T-cell (primary cell): Measurements from ENCODE around the gene FSTL4. TPM values are rescaled to one million over a fixed set of nuclear protein-coding genes. Genes with fewer than 3 reads are reported as not detected.

ENCODE experiments used
- ATAC-seq, 4 experiments: fragments of 200-7000 bp in 3 of 4; fragments of 150-1000 bp in 1 of 4; cut with Tn5 transposase; replicated peaks in 1 of 4; 1 replicate in 3 of 4; 2 replicates in 1 of 4; pipeline ENCODE4 v1.10.0; 2021; ENCODE audit warnings: moderate library complexity in 3 of 4, mild to moderate bottlenecking in 2 of 4, moderate number of reproducible peaks in 1 of 4
- CTCF ChIA-PET, 2 donors: fragments of 300-600 bp; sonication (Branson Sonifier 250); formaldehyde crosslinking; loops; one replicate each; lab custom pipeline; 2022; ENCODE audit warnings: antibody characterized with exemption in 2 of 2; lab: Charles Lee
- POLR2A ChIA-PET, 2 donors: fragments of 300-600 bp; sonication (Branson Sonifier 250); formaldehyde crosslinking; loops; one replicate each; lab custom pipeline; 2022; ENCODE audit warnings: antibody characterized with exemption in 2 of 2; lab: Charles Lee
- DNase-seq, 35 experiments: peaks; one replicate each; pipeline versions ENCODE4 v3.0.0 to v3.0.0-alpha.2; 2013 to 2023
- H3K27ac ChIP-seq: one replicate; pipeline ENCODE4 v1.5.1; 2013; ENCODE audit warnings: low read length
- H3K27me3 ChIP-seq, 2 experiments: replicated peaks in 1 of 2; 1 replicate in 1 of 2; 2 replicates in 1 of 2; pipeline versions ENCODE4 v1.6.1 to v1.7.0; 2013; ENCODE audit warnings: low read length in 1 of 2, mixed read lengths in 1 of 2; ENCODE audit not compliant: control insufficient read depth in 2 of 2, insufficient read depth in 2 of 2; ENCODE audit errors: extremely low read depth in 1 of 2
- H3K36me3 ChIP-seq, 2 donors: 1 replicate in 1 of 2; 2 replicates in 1 of 2; pipeline versions ENCODE4 v1.6.1 to v1.7.0; 2013; ENCODE audit warnings: low read length in 1 of 2; ENCODE audit not compliant: control insufficient read depth in 2 of 2, insufficient read depth in 1 of 2; ENCODE audit errors: extremely low read depth in 1 of 2
- H3K4me1 ChIP-seq, 2 experiments: 1 replicate in 1 of 2; 2 replicates in 1 of 2; pipeline versions ENCODE4 v1.6.1 to v1.7.0; 2013; ENCODE audit warnings: low read length in 2 of 2, mixed read lengths in 1 of 2; ENCODE audit not compliant: insufficient read depth in 2 of 2, control insufficient read depth in 1 of 2; ENCODE audit errors: extremely low read depth in 1 of 2
- H3K4me3 ChIP-seq, 2 donors: 1 replicate in 1 of 2; 2 replicates in 1 of 2; pipeline versions ENCODE4 v1.5.1 to v1.7.0; 2013; ENCODE audit warnings: mild to moderate bottlenecking in 2 of 2, low read length in 1 of 2, moderate library complexity in 1 of 2; ENCODE audit not compliant: control insufficient read depth in 1 of 2; ENCODE audit errors: extremely low read depth in 1 of 2
- H3K9me3 ChIP-seq: 2 replicates; pipeline ENCODE4 v1.7.0; 2013
- H3K27ac Mint-ChIP-seq, 2 donors: one replicate each; pipeline ENCODE4 v1.8.0; 2020 to 2021; ENCODE audit warnings: mild to moderate bottlenecking in 2 of 2, mixed read lengths in 2 of 2
- H3K27me3 Mint-ChIP-seq, 2 donors: one replicate each; pipeline ENCODE4 v1.8.0; 2021 to 2022; ENCODE audit warnings: mixed read lengths in 2 of 2
- H3K36me3 Mint-ChIP-seq: one replicate; pipeline ENCODE4 v1.8.0; 2021; ENCODE audit warnings: mixed read lengths
- H3K4me1 Mint-ChIP-seq, 3 donors: one replicate each; pipeline ENCODE4 v1.8.0; 2020 to 2022; ENCODE audit warnings: mixed read lengths in 3 of 3, mild to moderate bottlenecking in 1 of 3
- H3K4me3 Mint-ChIP-seq, 3 donors: one replicate each; pipeline ENCODE4 v1.8.0; 2020 to 2022; ENCODE audit warnings: mild to moderate bottlenecking in 3 of 3, mixed read lengths in 3 of 3, moderate library complexity in 3 of 3
- H3K9me3 Mint-ChIP-seq, 3 donors: one replicate each; pipeline ENCODE4 v1.8.0; 2020 to 2022; ENCODE audit warnings: mixed read lengths in 3 of 3
- WGBS: methylation state at CpG from one replicate; pipeline ENCODE4 v1.1.5; 2013; ENCODE audit warnings: missing lambda C conversion rate; ENCODE audit not compliant: insufficient coverage; 5-methylcytosine and 5-hydroxymethylcytosine counted together
- total RNA-seq, 35 experiments: library from RNA in 6 of 35; stranded (reverse) in 6 of 35; fragments of 120-200 nt in 1 of 35; gene quantifications; one replicate each; pipeline versions ENCODE4 v1.2.1 to v1.2.4 and lab custom pipeline; 2013 to 2026

Gene FSTL4
- total RNA-seq, 5 donors from 2014 or later (not counting 1 experiment from before 2014, with no cell fraction given): 1.6 TPM; not detected in 3

GRCh38 chr5:133581348-133581747 lies 31.0 kb downstream of the FSTL4 start:
- no peaks in the 10 kb centered on the region for H3K4me1 ChIP-seq
- H3K4me3 ChIP-seq: no peak overlapping the region
- H3K9me3 ChIP-seq: no peaks in the 10 kb centered on the region
- 40% methylated on average over 1 of the region's 5 CpGs for WGBS
- H3K36me3 ChIP-seq: no peaks in the 10 kb centered on the region
- H3K27me3 ChIP-seq: peaks cover 0 to 38% of the 10 kb centered on the region in 2 experiments
- Mint-ChIP-seq H3K4me1 (peaks cover 0 to 3% (median 0%) of the 10 kb centered on the region in 3 donors), H3K9me3 (no peaks in the 10 kb centered on the region), H3K4me3 (no peak overlapping the region), H3K36me3 (no peaks in the 10 kb centered on the region), H3K27ac (no peak overlapping the region), H3K27me3 (peaks cover 13 to 33% of the 10 kb centered on the region in 2 donors)
- no peak for ATAC-seq
- ChIA-PET POLR2A (no interaction called here), CTCF (no interaction called here)
- H3K27ac ChIP-seq: no peak overlapping the region
- DNase-seq: no peak

GRCh38 chr5:133580618-133581017 lies 31.7 kb downstream of the FSTL4 start:
- ChIA-PET POLR2A (no interaction called here), CTCF (no interaction called here)
- ATAC-seq: no peak
- Histone ChIP-seq H3K4me3 (no peak overlapping the region), H3K27me3 (peaks cover 0 to 39% of the 10 kb centered on the region in 2 experiments), H3K4me1 (no peaks in the 10 kb centered on the region), H3K36me3 (no peaks in the 10 kb centered on the region), H3K9me3 (no peaks in the 10 kb centered on the region), H3K27ac (no peak overlapping the region)
- no peak for DNase-seq
- Mint-ChIP-seq H3K27ac (no peak overlapping the region), H3K4me1 (peaks cover 0 to 3% (median 0%) of the 10 kb centered on the region in 3 donors), H3K36me3 (no peaks in the 10 kb centered on the region), H3K9me3 (no peaks in the 10 kb centered on the region), H3K4me3 (no peak overlapping the region), H3K27me3 (peaks cover 17 to 33% of the 10 kb centered on the region in 2 donors)
- 72% methylated on average over 4 of the region's 7 CpGs for WGBS

- H3K27ac ChIP-seq: no peak overlapping the region
- 70% methylated on average over 2 of the region's 4 CpGs for WGBS
- H3K27me3 ChIP-seq: peaks cover 0 to 39% of the 10 kb centered on the region in 2 experiments
- ChIA-PET CTCF (no interaction called here), POLR2A (no interaction called here)
- H3K27me3 Mint-ChIP-seq: peaks cover 21 to 33% of the 10 kb centered on the region in 2 donors
- DNase-seq (no peak), ATAC-seq (no peak)
- peaks cover 0 to 3% (median 0%) of the 10 kb centered on the region in 3 donors for H3K4me1 Mint-ChIP-seq
- H3K4me3 Mint-ChIP-seq: no peak overlapping the region
- no peaks in the 10 kb centered on the region for H3K36me3 ChIP-seq
- no peaks in the 10 kb centered on the region for H3K36me3 Mint-ChIP-seq
- no peak overlapping the region for H3K4me3 ChIP-seq
- H3K27ac Mint-ChIP-seq: no peak overlapping the region
- no peaks in the 10 kb centered on the region for H3K9me3 ChIP-seq
- H3K4me1 ChIP-seq: no peaks in the 10 kb centered on the region
- no peaks in the 10 kb centered on the region for H3K9me3 Mint-ChIP-seq
Measured at GRCh38 chr5:133579766-133580165, 32.6 kb downstream of the FSTL4 start.

GRCh38 chr5:133569347-133569746 lies 43.0 kb downstream of the FSTL4 start:
- no peak for DNase-seq
- no peak overlapping the region for H3K27ac Mint-ChIP-seq
- H3K27ac ChIP-seq: no peak overlapping the region
- no peaks in the 10 kb centered on the region for H3K4me1 ChIP-seq
- peaks cover 25 to 39% of the 10 kb centered on the region in 2 donors for H3K27me3 Mint-ChIP-seq
- WGBS: no CpG with 5 or more reads among the region's 1 CpG
- H3K4me1 Mint-ChIP-seq: no peaks in the 10 kb centered on the region
- no peaks in the 10 kb centered on the region for H3K36me3 Mint-ChIP-seq
- H3K36me3 ChIP-seq: no peaks in the 10 kb centered on the region
- peaks cover 4 to 24% (median 15%) of the 10 kb centered on the region in 3 donors for H3K9me3 Mint-ChIP-seq
- ChIA-PET CTCF (no interaction called here), POLR2A (no interaction called here)
- peaks cover 4% of the 10 kb centered on the region for H3K9me3 ChIP-seq
- no peaks in the 10 kb centered on the region for H3K27me3 ChIP-seq
- H3K4me3 Mint-ChIP-seq: no peak overlapping the region
- no peak overlapping the region for H3K4me3 ChIP-seq
- ATAC-seq: no peak

GRCh38 chr5:133565993-133566392 lies 46.3 kb downstream of the FSTL4 start:
- CTCF ChIA-PET: no interaction called here
- peaks cover 22 to 35% of the 10 kb centered on the region in 2 donors for H3K27me3 Mint-ChIP-seq

GRCh38 chr5:133564921-133565565 lies 47.3 kb downstream of the FSTL4 start:
- Histone ChIP-seq H3K9me3 (no peaks in the 10 kb centered on the region), H3K4me1 (no peaks in the 10 kb centered on the region), H3K27me3 (peaks cover 0 to 1% of the 10 kb centered on the region in 2 experiments), H3K27ac (no peak overlapping the region), H3K4me3 (no peak overlapping the region), H3K36me3 (no peaks in the 10 kb centered on the region)
- H3K36me3 Mint-ChIP-seq: no peaks in the 10 kb centered on the region
- ChIA-PET CTCF (no interaction called here), POLR2A (no interaction called here)
- no peaks in the 10 kb centered on the region for H3K4me1 Mint-ChIP-seq
- 35% methylated on average over 2 of the region's 4 CpGs for WGBS
- DNase-seq (no peak), ATAC-seq (no peak)
- H3K27ac Mint-ChIP-seq: no peak overlapping the region
- no peak overlapping the region for H3K4me3 Mint-ChIP-seq
- peaks cover 19 to 35% of the 10 kb centered on the region in 2 donors for H3K27me3 Mint-ChIP-seq
- H3K9me3 Mint-ChIP-seq: peaks cover 0 to 4% (median 4%) of the 10 kb centered on the region in 3 donors

More at GRCh38 chr5:133565993-133566392, 46.3 kb downstream of the FSTL4 start:
- no peaks in the 10 kb centered on the region for H3K4me1 Mint-ChIP-seq
- no peaks in the 10 kb centered on the region for H3K4me1 ChIP-seq
- WGBS: 60% methylated on average over 1 of the region's 3 CpGs
- H3K27ac Mint-ChIP-seq: no peak overlapping the region
- no peak overlapping the region for H3K4me3 Mint-ChIP-seq
- POLR2A ChIA-PET: no interaction called here
- peaks cover 0 to 4% (median 4%) of the 10 kb centered on the region in 3 donors for H3K9me3 Mint-ChIP-seq
- peak in 3 of 35 experiments; percentile 4 to 22 (median 8) for DNase-seq
- no peaks in the 10 kb centered on the region for H3K27me3 ChIP-seq
- no peak for ATAC-seq
- H3K36me3 ChIP-seq: no peaks in the 10 kb centered on the region
- H3K36me3 Mint-ChIP-seq: no peaks in the 10 kb centered on the region
- H3K27ac ChIP-seq: no peak overlapping the region
- H3K9me3 ChIP-seq: no peaks in the 10 kb centered on the region
- H3K4me3 ChIP-seq: no peak overlapping the region
